ENCODE results near the gene FOXL3. TPM values are rescaled to one million over a fixed set of nuclear protein-coding genes. Genes with fewer than 3 reads are reported as not detected.

Gene FOXL3
- total and polyA plus RNA-seq, 12 donors = not detected

- no peak for TF ChIP-seq POLR2A (IDR thresholded peaks at IDR 0.05)
- no peak for TF ChIP-seq CTCF (IDR thresholded peaks at IDR 0.05)
- Histone ChIP-seq H3K4me1 (replicated peaks in 1 of 2) (no peaks in the 10 kb centered on the region), H3K4me3 (no peak overlapping the region), H3K36me3 (replicated peaks in 1 of 2) (no peaks in the 10 kb centered on the region), H3K27me3 (peaks cover 6% of the 10 kb centered on the region), H3K27ac (no peak overlapping the region), H3K9me3 (replicated peaks in 1 of 3) (no peaks in the 10 kb centered on the region)
- 65 to 78% (median 72%) methylated on average over 4 to 6 of the region's 6 CpGs for WGBS, 4 donors
- DNase-seq = no peak
- intact Hi-C loops (cut with DNase I) = loop anchor here in 1 of 2 donors (10.0 kb wide), 1 partner anchor 308 kb away; no protein-coding TSS in a partner anchor
Measured at GRCh38 chr7:326809-327232, 36.9 kb downstream of the FOXL3 start.

GRCh38 chr7:327233-327931 is 37.4 kb downstream of the FOXL3 start:
- Histone ChIP-seq H3K4me3 (no peak overlapping the region), H3K9me3 (replicated peaks in 1 of 3) (no peaks in the 10 kb centered on the region), H3K4me1 (replicated peaks in 1 of 2) (peaks cover under 1% of the 10 kb centered on the region in 2 donors), H3K27ac (no peak overlapping the region), H3K36me3 (replicated peaks in 1 of 2) (no peaks in the 10 kb centered on the region), H3K27me3 (peaks cover 11% of the 10 kb centered on the region)
- DNase-seq = no peak
- WGBS, 4 donors = 75 to 83% (median 82%) methylated on average over 21 to 29 of the region's 29 CpGs
- intact Hi-C loops (cut with DNase I) = loop anchor here in 1 of 2 donors (10.0 kb wide), 1 partner anchor 307 kb away; no protein-coding TSS in a partner anchor
- TF ChIP-seq CTCF (IDR thresholded peaks at IDR 0.05) = no peak
- TF ChIP-seq POLR2A (IDR thresholded peaks at IDR 0.05) = no peak

- no peak for DNase-seq
- WGBS, 4 donors = 77 to 81% (median 78%) methylated on average over 22 of the region's 22 CpGs
- Histone ChIP-seq H3K27ac (no peak overlapping the region), H3K4me3 (no peak overlapping the region), H3K27me3 (peaks cover 13% of the 10 kb centered on the region), H3K4me1 (replicated peaks in 1 of 2) (peaks cover 8 to 9% of the 10 kb centered on the region in 2 donors), H3K36me3 (replicated peaks in 1 of 2) (no peaks in the 10 kb centered on the region), H3K9me3 (replicated peaks in 1 of 3) (no peaks in the 10 kb centered on the region)
- intact Hi-C loops (cut with DNase I) = loop anchor here in 1 of 2 donors (10.0 kb wide), 1 partner anchor 307 kb away; no protein-coding TSS in a partner anchor
- TF ChIP-seq CTCF (IDR thresholded peaks at IDR 0.05) = no peak
- TF ChIP-seq POLR2A (IDR thresholded peaks at IDR 0.05) = no peak
Measured at GRCh38 chr7:327991-328702, 38.2 kb downstream of the FOXL3 start.

- H3K4me1 ChIP-seq (replicated peaks in 1 of 2) = peaks cover 11 to 12% of the 10 kb centered on the region in 2 donors
- WGBS, 4 donors = 79 to 84% (median 81%) methylated on average over 18 of the region's 18 CpGs
- H3K4me3 ChIP-seq = no peak overlapping the region
- TF ChIP-seq POLR2A (IDR thresholded peaks at IDR 0.05) = no peak
- no peak for TF ChIP-seq CTCF (IDR thresholded peaks at IDR 0.05)
- H3K27me3 ChIP-seq = peaks cover 13% of the 10 kb centered on the region
- no peak for DNase-seq
- no peaks in the 10 kb centered on the region for H3K36me3 ChIP-seq (replicated peaks in 1 of 2)
- H3K27ac ChIP-seq = no peak overlapping the region
- intact Hi-C loops (cut with DNase I) = loop anchor here (10.0 kb wide), 2 partner anchors 115 to 305 kb away; no protein-coding TSS in a partner anchor
- H3K9me3 ChIP-seq (replicated peaks in 1 of 3) = no peaks in the 10 kb centered on the region
Measured at GRCh38 chr7:329691-330281, 39.8 kb downstream of the FOXL3 start.

Measured in adrenal gland (tissue), 12 donors.